ENCODE data around the gene TEKTIP1. TPM values are rescaled to one million over a fixed set of nuclear protein-coding genes. Genes with fewer than 3 reads are reported as not detected.
"Not testable (repeated sequence)": the region's sequence is repeated elsewhere in the genome, so short reads cannot be mapped to it uniquely, and the experiment has no call there.

Gene TEKTIP1
- total RNA-seq, 2 experiments from 2014 or later = 4.3 to 6.6 TPM

DNA sequence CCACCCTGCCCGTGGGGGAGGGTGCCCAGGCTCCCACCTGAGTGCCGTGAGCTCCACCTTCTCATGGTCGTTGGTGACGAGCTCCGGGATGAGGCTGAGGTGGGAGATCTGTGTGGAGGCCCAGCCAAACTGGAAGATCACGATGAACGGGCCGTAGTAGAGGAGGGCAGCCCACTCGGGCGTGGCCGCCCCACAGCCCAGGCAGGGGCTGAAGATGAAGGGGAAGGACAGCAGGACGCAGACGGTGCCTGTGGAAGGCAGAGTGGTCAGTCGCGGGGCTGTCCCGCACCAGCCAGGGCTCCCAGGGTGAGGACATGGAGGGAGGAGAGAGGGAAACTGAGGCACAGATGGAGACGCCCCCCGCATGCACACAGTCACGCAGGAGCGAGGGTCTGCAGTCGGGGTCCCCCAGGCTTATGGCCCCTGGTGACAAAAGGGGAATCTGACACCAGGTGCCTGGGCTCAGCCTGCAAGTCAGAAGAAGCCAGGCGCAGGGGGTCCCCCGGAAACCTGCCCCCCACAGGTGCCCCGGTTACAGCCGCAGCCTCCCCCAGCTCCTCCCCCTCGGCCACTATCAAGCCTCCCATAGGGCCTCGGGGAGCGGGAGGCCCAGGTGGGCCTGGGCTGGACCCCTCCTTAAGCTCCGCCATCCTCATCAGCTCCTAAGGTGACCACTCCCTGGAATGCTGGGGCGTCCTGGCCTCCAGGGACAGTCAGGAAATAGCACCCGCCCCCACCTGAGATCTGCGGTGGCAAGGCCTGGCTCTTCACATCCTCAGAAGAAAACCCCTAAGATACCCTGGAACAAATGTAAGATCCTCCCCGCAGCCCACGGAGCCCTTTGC lies 12.2 kb downstream of the TEKTIP1 start:
- no peak for DNase-seq
- Mint-ChIP-seq H3K9me3 (no peaks in the 10 kb centered on the region), H3K27ac (no peak overlapping the region), H3K27me3 (no peaks in the 10 kb centered on the region), H3K4me3 (no peak overlapping the region), H3K36me3 (ENCODE audit: low read depth) (peaks cover 4% of the 10 kb centered on the region), H3K4me1 (peaks cover 33% of the 10 kb centered on the region)
- ChIA-PET CTCF (interaction anchor here (0.9 kb wide), 1 partner anchor 10 kb away, joined by 4 read pairs; no protein-coding TSS in a partner anchor), POLR2A (no interaction called here)

DNA sequence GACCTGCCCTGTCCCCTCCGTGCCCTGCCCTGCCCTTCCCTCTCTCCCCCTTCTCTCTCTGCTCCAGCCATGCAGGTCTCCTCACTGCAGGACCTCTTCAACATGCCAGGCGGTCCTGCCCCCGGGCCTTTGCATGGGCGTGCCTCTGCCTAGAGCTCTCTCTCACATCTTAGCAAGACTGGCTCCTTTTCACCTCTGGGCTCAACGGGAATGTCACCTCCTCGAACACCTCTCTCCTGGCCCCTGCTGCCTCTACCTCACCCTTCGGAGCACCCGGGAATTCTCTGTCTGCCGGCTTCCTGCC lies 12.8 kb downstream of the TEKTIP1 start:
- peaks cover 38% of the 10 kb centered on the region for H3K4me1 Mint-ChIP-seq
- peaks cover 5% of the 10 kb centered on the region for H3K36me3 Mint-ChIP-seq (ENCODE audit: low read depth)
- POLR2A ChIA-PET = no interaction called here
- CTCF ChIA-PET = interaction anchor here (0.9 kb wide), 1 partner anchor 10 kb away, joined by 4 read pairs; no protein-coding TSS in a partner anchor
- no peak overlapping the region for H3K4me3 Mint-ChIP-seq
- no peaks in the 10 kb centered on the region for H3K9me3 Mint-ChIP-seq
- H3K27me3 Mint-ChIP-seq = no peaks in the 10 kb centered on the region
- DNase-seq = no peak
- peak overlapping the region; percentile 38 for H3K27ac Mint-ChIP-seq

DNA sequence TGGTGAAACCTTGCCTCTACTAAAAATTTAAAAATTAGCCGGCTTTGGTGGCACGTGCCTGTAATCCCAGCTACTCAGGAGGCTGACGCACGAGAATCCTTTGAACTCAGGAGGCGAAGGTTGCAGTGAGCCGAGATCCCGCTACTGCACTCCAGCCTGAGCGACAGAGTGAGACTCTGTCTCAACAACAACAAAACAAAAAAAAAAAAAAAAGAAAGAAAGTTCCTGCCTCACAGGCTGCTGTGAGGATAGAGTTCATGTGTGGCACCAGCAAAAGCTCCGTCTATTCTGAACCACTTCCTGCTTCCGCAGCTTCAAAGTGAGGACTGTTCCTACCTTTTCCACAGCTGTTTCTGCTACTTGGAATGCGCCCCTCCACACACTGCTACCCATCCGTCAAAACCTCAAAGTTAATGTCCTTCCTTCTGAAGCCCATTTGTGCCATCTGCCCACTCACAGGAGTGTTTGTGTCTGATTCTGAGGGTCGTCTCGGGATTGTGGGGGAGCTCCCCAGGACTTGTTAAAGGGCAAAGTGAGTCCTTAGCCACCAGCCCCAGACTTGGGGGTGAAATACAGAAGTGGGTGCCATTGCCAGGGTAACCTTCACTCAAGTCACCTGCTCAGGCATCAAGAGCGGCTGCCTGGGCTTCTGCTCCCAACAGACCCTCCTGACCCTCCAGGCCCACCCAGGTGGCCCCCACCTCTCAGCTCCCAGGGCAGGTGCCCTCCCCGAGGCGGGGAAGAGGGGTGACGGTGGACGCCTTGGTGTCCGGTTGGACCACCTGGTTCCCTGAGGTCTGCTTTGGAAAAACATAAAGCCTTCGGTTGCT lies 15.5 kb downstream of the TEKTIP1 start:
- ChIA-PET CTCF (interaction anchor here (0.6 to 5.3 kb wide), 4 partner anchors 9 to 1115 kb away, joined by 3 to 40 read pairs (median 3); no protein-coding TSS in a partner anchor), POLR2A (interaction anchor here (1.3 to 5.7 kb wide), 4 partner anchors 7 to 258 kb away, joined by 4 to 42 read pairs (median 6); partner anchors contain the start of genes FZR1 and HMG20B)
- Mint-ChIP-seq H3K4me3 (peak overlapping the region; percentile 86), H3K4me1 (peaks cover 45% of the 10 kb centered on the region), H3K27ac (peak overlapping the region; percentile 94), H3K9me3 (no peaks in the 10 kb centered on the region), H3K36me3 (ENCODE audit: low read depth) (peaks cover 7% of the 10 kb centered on the region), H3K27me3 (no peaks in the 10 kb centered on the region)
- peak; percentile 53 for DNase-seq

DNA sequence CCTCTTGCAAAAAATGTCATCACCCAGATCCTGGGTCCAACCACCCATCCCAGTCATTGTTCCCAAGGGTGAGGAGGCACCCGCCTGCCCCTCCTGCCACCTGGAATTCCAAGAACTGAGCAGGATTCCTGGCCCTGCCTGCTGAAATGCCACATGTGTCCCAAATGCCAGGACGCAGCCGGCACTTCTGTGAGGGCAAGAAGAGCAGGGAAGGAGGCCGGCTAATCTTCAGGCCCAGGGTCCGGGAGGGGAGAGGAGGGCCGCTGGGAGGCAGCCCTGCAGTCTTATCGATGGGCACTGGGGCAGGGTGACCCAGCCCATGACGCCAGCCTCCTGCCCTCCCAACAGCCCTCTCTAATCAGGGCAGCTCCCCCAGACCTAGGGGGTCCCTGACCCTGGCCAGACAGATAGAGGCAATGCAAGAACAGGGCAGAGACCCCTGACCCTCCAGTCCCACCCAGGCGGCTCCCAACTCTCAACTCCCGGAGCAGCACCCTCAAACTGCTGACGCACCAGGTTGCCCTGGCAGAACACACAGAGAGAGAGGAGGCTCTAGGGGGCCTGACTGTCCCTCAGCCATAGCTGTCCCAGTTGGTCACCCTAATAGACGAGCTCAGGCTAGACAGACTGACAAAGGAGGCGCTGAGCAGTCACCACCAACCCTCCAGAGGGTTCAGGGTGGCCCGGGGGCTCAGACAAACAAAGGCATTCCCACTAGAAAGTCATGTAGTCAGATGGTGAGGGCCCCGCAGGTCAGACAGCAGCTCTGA lies 16.9 kb downstream of the TEKTIP1 start:
- Mint-ChIP-seq H3K9me3 (no peaks in the 10 kb centered on the region), H3K36me3 (ENCODE audit: low read depth) (peaks cover 7% of the 10 kb centered on the region), H3K27ac (peak overlapping the region; percentile 72), H3K27me3 (no peaks in the 10 kb centered on the region), H3K4me3 (peak overlapping the region; percentile 86), H3K4me1 (peaks cover 45% of the 10 kb centered on the region)
- ChIA-PET POLR2A (interaction anchor here (1.0 to 5.7 kb wide), 8 partner anchors 9 to 430 kb away, joined by 3 to 42 read pairs (median 4); partner anchors contain the start of genes DOHH, EEF2, FZR1 and HMG20B), CTCF (interaction anchor here (0.9 to 5.3 kb wide), 2 partner anchors 10 to 20 kb away, joined by 3 to 40 read pairs; no protein-coding TSS in a partner anchor)
- DNase-seq = no peak

DNA sequence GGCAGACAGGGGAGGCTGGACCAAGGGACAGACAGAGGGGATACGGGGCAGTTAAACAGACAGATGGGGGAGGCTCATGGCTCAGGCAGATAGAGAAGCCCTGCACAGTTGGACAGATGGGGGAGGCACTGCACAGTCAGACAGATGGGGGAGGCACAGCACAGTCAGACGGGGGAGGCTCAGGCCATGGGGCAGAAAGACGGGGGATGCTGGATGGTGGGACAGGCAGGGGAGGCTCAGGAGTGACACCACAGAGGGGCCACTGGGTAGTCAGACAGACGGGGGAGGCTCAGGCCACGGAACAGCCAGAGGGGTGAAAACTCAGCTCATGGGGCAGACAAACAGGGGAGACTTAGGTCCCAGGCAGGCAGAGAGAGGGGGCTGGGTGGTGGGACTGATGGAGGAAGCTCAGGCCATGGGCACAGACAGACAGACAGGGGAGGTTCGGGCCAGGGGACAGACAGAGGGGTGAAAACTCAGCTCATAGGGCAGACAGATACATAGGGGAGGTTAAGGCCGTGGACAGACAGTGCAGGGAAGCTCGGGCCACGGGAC lies 17.5 kb downstream of the TEKTIP1 start:
- ChIA-PET CTCF (interaction anchor here (0.9 to 5.3 kb wide), 2 partner anchors 11 to 19 kb away, joined by 3 to 40 read pairs; no protein-coding TSS in a partner anchor), POLR2A (interaction anchor here (0.6 to 5.7 kb wide), 10 partner anchors 9 to 429 kb away, joined by 3 to 42 read pairs (median 4); partner anchors contain the start of genes DOHH, EEF2, FZR1 and HMG20B)
- H3K27me3 Mint-ChIP-seq = no peaks in the 10 kb centered on the region
- peaks cover 43% of the 10 kb centered on the region for H3K4me1 Mint-ChIP-seq
- peak overlapping the region; percentile 86 for H3K4me3 Mint-ChIP-seq
- no peak for DNase-seq
- peak overlapping the region; percentile 73 for H3K27ac Mint-ChIP-seq
- H3K36me3 Mint-ChIP-seq (ENCODE audit: low read depth) = peaks cover 7% of the 10 kb centered on the region
- no peaks in the 10 kb centered on the region for H3K9me3 Mint-ChIP-seq

DNA sequence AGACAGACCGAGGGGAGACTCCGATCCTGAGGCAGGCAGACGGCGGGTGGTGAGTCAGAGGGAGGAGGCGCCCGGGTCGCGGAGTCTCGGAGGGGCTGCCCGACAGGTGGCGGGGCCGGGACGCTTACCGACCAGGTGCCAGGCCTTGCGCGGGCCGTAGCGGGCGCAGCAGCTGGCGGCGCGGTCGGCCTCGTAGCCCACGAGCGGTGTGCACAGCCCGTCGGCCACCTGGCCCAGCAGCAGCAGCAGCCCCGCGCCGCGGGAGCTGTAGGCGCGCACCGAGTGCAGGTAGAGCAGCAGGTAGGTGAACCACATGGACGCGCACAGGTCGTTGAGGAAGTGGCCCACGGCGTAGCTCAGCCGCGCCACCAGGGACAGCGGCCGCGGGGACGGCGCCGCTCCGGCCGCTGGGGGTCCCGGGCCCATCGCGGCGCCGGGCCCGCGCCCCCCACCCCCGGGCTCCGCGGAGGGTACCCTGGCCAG lies 18.0 kb downstream of the TEKTIP1 start:
- peak overlapping the region; percentile 86 for H3K4me3 Mint-ChIP-seq
- peaks cover 39% of the 10 kb centered on the region for H3K4me1 Mint-ChIP-seq
- H3K27ac Mint-ChIP-seq = peak overlapping the region; percentile 73
- peaks cover 7% of the 10 kb centered on the region for H3K36me3 Mint-ChIP-seq (ENCODE audit: low read depth)
- ChIA-PET POLR2A (interaction anchor here (0.6 to 5.7 kb wide), 12 partner anchors 10 to 429 kb away, joined by 3 to 42 read pairs (median 4); partner anchors contain the start of genes DOHH, EEF2, FZR1 and HMG20B), CTCF (interaction anchor here (5.3 kb wide), 1 partner anchor 12 kb away, joined by 40 read pairs; no protein-coding TSS in a partner anchor)
- DNase-seq = peak; percentile 62
- no peaks in the 10 kb centered on the region for H3K27me3 Mint-ChIP-seq
- no peaks in the 10 kb centered on the region for H3K9me3 Mint-ChIP-seq

DNA sequence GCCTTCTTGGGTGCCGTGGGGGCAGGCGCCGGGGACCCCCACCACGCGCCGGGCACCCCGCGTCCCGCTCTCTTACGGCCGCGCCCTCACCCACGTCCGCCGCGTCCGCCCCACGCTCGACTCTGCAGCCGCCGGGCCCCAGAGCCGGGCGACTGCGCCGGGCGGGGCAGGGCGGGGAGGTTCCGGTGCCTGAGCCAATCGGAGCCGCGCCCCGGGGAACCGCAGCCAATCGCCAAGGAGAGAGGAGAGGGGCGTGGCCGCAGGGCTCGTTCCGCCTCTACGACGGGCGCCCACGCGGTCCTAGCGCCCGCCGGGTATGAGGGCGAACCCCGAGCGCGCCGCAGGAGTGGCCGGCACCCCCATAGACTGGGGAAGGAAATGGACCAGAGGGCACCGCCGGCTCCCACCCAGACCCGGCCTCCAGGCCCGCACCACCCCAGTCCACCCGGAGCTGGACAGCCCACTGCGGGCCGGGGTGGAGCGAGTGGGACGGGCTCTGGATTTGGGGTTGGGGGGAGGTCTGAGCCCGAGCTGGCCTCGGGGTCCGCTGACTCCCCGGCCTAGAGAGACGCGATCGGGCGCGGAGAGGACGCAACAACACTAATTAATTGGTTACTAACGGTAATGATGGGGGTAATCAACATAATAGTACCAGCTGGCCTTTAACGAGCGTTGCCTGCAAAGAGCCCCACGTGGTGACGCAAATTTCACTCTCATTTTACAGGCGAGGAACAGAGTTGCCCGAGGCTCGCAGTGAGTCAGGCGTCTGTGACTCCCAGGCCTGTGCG lies 18.7 kb downstream of the TEKTIP1 start, which contains the start of gene MFSD12:
MFSD12 (minus strand) TSS at position 126 of the 788 bp plus-strand sequence. CDS start 183 bp downstream, outside the sequence.
- peak within 1 kb of the TSS; percentile 86 for H3K4me3 Mint-ChIP-seq
- POLR2A ChIA-PET = interaction anchor here (0.6 to 5.7 kb wide), 9 partner anchors 11 to 428 kb away, joined by 3 to 42 read pairs (median 4); partner anchors contain the start of genes DOHH, EEF2, FZR1 and HMG20B
- peaks cover 37% of the 10 kb centered on the region for H3K4me1 Mint-ChIP-seq
- CTCF ChIA-PET = interaction anchor here (0.6 to 5.3 kb wide), 3 partner anchors 10 to 43 kb away, joined by 3 to 40 read pairs (median 5); no protein-coding TSS in a partner anchor
- H3K27me3 Mint-ChIP-seq = no peaks in the 10 kb centered on the region
- H3K9me3 Mint-ChIP-seq = no peaks in the 10 kb centered on the region
- DNase-seq = peak; percentile 94
- H3K27ac Mint-ChIP-seq = peak within 1 kb of the TSS; percentile 73
- peaks cover 7% of the 10 kb centered on the region for H3K36me3 Mint-ChIP-seq (ENCODE audit: low read depth)

DNA sequence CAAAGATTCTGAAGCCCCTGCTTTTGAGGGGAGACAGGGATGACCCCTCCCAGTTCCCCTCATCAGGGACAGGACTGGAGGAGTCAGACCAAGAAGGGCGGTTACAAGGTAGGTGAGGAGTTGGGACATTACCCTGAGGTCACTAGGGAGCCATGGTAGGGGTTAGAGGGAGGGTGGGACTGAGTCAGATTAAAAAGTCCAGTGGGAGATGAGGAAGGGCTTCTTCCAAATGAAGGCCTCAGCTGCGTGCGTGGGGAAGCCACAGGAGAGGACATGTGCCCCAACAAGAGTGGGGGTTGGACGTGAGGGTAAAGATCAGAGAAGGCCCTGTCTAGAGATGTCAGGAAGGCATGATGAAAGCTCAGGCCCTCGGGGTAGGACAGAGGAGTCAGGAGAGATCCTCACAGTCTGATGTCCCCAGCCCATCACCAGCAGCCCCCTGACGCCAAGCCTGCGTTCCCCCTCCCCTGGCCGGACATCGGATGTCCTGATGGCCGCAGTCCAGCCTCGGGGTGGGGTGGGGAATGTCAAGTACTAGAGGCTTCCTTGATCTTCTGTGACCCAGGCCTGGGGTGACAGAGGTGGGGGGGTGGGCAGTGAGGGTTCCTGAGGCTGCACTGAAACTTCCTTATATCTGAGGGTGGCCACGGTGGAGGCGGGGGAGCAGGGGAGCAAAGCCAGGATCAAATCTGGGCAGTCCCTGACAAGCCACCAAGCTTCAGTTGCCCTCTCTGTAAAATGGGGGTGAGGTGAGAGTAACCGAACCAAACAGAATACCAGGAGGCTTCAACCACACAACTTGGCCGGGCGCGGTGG lies 24.9 kb downstream of the TEKTIP1 start:
- H3K36me3 Mint-ChIP-seq (ENCODE audit: low read depth) = no peaks in the 10 kb centered on the region
- no peaks in the 10 kb centered on the region for H3K4me1 Mint-ChIP-seq
- DNase-seq = no peak
- no peaks in the 10 kb centered on the region for H3K9me3 Mint-ChIP-seq
- H3K27me3 Mint-ChIP-seq = no peaks in the 10 kb centered on the region
- POLR2A ChIA-PET = no interaction called here
- H3K27ac Mint-ChIP-seq = no peak overlapping the region
- CTCF ChIA-PET = no interaction called here
- no peak overlapping the region for H3K4me3 Mint-ChIP-seq

DNA sequence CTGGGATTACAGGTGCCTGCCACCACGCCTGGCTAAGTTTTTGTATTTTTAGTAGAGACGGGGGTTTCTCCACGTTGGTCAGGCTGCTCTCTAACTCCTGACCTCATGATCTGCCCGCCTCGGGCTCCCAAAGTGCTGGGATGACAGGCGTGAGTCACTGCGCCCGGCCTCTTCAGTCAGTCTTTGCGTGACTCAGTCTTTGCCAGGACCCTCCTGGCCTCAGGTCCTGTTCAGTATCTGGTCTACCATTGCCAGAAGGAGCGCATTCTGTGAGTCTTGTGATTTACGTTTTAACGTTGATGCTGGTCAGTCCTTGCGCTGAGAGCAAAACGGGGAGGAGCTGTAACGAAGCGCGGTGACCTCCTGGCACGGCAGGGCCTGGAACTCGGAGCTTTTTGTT lies 26.2 kb downstream of the TEKTIP1 start:
- CTCF ChIA-PET = no interaction called here
- no peak for DNase-seq
- Mint-ChIP-seq H3K9me3 (no peaks in the 10 kb centered on the region), H3K4me3 (no peak overlapping the region), H3K27me3 (no peaks in the 10 kb centered on the region), H3K36me3 (ENCODE audit: low read depth) (no peaks in the 10 kb centered on the region), H3K4me1 (no peaks in the 10 kb centered on the region), H3K27ac (no peak overlapping the region)
- POLR2A ChIA-PET = no interaction called here

DNA sequence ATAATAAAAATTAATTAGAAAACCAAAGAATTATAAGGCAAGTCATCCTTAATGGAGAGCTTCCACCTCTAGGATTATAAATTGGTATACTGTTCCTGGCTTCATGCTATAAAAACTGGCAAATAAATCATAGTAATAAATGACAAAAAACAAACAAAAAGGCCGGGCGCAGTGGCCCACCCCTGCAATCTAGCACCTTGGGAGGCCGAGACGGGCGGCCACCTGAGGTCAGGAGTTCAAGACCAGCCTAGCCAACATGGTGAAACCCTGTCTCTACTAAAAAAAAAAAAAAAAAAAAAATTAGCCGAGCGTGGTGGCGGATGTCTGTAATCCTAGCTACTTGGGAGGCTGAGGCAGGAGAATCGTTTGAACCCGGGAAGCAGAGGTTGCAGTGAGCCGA lies 31.1 kb downstream of the TEKTIP1 start:
- not testable (repeated sequence) for H3K4me3 Mint-ChIP-seq, H3K27me3 Mint-ChIP-seq
- POLR2A ChIA-PET = interaction anchor here (0.7 to 1.5 kb wide), 2 partner anchors 13 to 843 kb away, joined by 3 to 4 read pairs; no protein-coding TSS in a partner anchor

More for the DNA sequence above, 31.1 kb downstream of the TEKTIP1 start:
- H3K36me3 Mint-ChIP-seq (ENCODE audit: low read depth); H3K27ac Mint-ChIP-seq; CTCF ChIA-PET; DNase-seq; H3K9me3 Mint-ChIP-seq: not testable (repeated sequence)
- peaks cover 12% of the 10 kb centered on the region for H3K4me1 Mint-ChIP-seq

Measured in activated CD4-positive, alpha-beta memory T cell treated with anti-CD3 and anti-CD28 coated beads, Interleukin-2, amount 10 ng/mL, durations not matched to agents 7 days and 5 days (primary cell).